Activated T-helper 9 cell treated with anti-CD3 and anti-CD28 coated beads, Interleukin-2, amount 50 U/mL, for 16 hours (primary cell): ENCODE measurements around the gene ATF3.
"Not testable (repeated sequence)": the region's sequence is repeated elsewhere in the genome, so short reads cannot be mapped to it uniquely, and the experiment has no call there.

Experiments used
- DNase-seq: peaks from one replicate; pipeline ENCODE4 v3.0.0-alpha.2; 2020; ENCODE audit warnings: low read depth

ATF3 gene

DNA sequence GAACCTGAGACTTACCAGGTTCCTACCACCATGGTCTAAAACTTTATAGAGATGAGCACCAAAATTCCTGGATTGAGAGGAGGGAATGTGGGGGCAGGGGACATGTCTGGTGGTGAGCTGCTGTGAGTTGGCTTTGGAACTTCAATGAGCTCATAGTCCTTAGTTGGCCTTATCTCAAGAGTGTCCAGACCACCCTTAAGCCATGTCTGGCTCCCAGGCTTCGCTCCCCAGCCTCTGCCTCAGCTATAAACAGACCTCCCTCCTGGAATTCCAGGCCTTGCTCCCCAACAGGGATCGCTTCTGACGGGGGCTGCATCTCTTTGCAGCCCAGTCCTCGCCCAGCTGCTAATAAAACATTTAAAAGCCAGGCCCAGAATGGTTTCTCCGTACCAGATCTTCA is 19.5 kb downstream of the ATF3 start:
- DNase-seq, result no peak

DNA sequence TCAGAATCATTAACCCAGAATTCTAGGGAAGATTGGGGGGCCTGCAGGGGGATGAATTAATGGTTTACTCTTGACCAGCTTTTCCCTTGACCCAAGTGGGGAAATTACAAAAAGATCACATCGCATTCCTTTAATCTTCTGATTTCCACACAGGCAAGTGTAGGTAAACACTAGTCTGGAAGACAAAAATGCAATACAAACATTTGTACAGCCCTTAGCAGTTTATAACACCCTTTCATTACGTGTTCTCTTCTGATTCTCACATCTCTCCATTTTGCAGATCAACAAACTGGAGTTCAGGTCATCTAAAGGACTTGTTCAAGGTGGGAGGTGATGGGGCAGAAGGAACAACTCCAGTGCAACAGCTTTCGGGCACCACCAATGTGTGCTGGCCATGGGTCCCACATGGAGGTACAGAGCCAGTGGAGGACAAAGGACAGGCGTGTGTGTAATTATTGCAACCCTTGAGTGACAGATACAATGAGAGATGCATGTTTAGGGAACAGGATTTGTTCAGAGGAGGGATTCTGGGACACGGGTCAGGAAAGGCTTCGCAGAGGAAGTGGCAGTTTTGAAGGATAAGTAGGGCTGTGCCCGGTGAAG is 20.4 kb downstream of the ATF3 start:
- DNase-seq, result no peak

GRCh38 chr1:212629450-212630157 is 21.0 kb downstream of the ATF3 start:
- no peak for DNase-seq

GRCh38 chr1:212630158-212630900 is 21.8 kb downstream of the ATF3 start:
- DNase-seq, result peak; percentile 40

- no peak for DNase-seq
These were observed 24.6 kb downstream of the ATF3 start for GRCh38 chr1:212633161-212633560.

DNA sequence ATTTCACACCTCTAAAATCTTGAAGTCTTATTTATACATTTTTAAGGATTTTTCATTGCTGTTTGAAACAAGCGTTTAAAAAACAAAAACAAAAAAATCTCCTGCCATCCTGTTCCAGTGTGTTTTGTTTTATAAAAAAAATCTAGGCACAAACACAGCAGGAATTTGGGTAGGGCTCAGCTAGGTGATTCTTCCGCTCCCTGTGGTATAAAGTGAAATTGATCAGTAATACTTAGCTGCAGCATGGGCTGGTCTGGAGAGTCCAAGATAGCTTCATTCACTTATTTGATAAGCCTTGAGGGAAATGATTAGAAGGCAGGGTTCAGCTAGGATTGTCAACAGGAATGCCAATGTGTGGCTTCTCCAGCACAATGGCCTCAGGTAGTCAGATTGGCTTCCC is 25.7 kb downstream of the ATF3 start:
- DNase-seq, result no peak

DNA sequence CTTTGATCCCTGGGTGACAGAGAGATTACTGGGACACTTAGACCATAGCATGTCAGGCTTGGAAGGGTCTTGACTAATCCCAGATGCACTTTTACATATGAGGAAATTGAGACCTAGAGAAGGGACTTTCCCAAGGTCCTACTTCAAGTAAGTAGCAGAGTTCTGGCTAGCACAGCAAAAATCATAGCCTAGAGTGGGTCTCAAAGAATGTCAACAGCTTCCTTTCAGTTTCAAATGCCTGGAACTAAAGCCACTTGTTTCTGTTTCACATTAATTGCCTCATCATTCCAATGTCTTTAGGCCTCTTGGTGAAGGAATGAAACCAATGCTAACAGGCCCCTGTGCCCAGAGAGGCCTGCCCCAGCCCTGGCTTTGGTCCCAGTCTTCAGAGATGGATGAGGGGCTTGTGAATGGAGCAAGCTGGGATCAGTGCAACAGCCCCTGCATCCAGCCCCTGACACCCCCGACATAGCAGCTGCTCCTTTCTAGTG is 26.6 kb downstream of the ATF3 start:
- no peak for DNase-seq

GRCh38 chr1:212637902-212638301 is 29.3 kb downstream of the ATF3 start:
- DNase-seq, result no peak

- no peak for DNase-seq
These were observed 30.1 kb downstream of the ATF3 start for GRCh38 chr1:212638492-212639151.

- DNase-seq, result not testable (repeated sequence)
These were observed 31.0 kb downstream of the ATF3 start for GRCh38 chr1:212639524-212639923.

DNA sequence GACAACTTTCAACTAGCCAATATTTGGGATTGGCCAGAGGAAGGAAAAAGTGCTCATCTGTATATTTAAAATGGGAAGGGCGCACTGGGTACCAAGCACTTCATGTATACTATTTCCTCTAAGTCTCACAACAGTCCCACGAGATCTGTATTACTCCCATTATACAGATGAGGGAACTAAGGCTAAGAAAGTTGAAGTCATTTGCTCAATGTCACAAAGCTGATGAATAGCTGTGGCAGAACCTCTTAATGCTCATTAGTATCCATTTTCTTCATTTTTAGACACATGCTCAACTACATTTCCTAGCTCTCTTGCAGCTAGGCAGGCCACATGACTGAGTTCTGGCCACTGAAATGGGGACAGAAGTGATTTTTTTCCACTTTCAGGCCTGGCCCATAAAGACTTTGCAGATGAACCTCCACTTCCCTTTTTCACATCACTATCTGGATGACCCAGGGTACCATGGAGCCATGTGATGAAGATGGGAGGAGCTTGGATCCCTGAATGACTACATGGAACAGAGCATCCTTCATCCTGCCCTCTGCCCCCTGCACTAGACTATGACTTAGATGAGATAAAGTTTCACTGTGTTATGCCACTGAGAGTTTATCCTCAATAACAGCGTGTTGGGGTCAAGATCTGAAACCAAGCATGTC is 31.8 kb downstream of the ATF3 start:
- DNase-seq, result no peak

DNA sequence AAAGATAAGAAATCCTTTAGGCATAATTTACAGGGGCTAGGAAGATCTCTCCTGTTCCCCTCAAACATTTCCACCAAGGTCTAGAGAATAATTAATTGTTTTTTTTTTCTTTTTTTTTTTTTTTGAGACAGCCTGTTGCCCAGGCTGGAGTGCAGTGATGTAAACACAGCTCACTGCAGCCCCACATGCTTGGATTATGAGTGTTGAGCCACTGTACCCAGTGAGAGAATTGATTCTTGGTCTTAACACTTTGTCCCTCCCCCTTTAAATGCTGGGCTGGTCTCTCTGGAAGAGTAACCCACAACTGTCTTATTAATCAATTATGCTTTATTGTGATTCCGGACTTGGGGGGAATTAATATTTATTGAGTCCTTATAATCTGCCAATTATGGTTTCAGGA is 33.4 kb downstream of the ATF3 start:
- no peak for DNase-seq

DNA sequence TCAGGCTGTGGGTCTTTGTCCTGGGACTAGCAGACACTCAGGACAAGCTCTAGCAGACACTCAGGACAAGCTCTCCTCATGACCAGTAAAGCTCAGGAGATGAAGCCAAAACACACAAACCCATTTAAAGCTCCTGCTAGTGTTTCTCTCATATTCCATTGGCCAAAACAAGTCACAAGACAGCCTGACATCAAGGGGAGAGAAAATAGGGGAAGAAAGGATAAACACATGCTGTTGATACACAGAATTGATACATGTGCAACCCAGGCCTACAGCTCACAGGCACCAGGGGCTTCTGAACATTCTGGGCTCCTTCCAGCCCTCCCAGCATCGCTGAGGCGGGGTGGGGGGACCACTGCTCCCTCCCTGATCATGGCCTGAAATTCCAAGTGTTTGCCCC is 35.3 kb downstream of the ATF3 start:
- DNase-seq, result no peak

- no peak for DNase-seq
These were observed 36.4 kb downstream of the ATF3 start for GRCh38 chr1:212644866-212645545.

DNA sequence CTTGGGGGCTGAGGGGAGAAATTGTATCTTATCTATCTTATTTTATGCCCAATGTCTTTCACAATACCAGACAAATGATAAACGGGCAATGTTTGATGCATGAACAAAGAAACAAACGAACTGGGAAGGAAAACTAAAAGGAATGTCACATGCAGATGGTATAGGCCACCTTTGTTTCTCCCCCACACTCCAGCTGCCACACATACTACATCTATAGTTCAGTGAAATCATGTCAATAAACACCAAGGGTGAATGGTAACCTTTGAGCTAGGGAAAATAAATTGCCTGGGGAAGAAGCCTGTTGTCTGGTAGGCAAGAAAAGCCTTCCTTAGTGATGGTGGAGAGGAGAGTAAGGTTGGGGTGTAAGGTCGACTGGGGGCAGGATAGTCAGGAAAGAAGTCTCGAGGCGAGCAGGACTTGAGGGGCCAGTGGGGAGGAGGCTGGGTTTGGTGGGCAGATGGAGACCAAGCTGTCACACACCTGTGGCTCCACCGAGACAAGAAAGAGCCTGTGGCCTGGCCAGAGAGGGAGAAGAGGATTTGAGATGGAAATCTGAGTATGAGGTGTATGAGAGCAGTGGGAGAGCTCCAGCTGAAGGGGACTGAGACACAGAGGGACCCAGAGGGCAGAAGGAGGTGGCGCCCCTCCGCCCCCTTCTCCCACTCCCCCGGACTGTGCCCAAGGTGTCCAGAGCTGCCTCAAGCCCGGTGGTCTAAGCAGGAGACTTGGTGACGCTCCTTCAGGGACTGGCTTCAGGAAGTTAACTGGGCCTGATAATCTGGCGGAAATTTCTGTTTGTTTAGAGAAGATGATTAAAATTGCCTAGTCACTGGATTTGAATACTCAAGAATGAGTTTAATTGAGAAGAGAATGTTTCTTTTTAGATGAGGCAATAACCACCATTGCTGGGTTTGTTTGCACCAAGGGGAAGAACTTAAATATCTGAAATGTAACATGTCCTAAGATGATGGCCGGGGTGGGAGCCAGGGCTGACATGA is 37.3 kb downstream of the ATF3 start:
- DNase-seq, result no peak

DNA sequence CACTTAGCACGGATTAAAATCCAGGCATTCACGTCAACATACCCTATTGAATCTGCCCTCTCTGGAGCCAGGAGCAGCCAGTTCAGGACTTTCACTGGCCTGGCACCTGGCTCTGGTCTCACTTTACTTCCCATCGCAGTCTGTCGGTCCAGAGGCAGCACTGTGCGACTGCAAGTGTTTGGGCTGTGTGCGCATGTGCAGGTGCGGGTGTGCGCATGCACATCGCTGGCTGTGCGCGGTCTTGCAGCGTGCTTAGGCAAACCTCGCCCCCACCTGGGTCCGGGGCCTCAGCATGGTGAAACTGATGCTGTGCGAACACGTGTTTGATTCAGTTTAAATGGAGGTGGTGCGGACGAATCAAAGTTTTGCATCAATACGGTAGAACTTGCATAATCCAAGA is 38.0 kb downstream of the ATF3 start:
- no peak for DNase-seq

GRCh38 chr1:212647004-212647403 is 38.4 kb downstream of the ATF3 start:
- DNase-seq, result no peak

DNA sequence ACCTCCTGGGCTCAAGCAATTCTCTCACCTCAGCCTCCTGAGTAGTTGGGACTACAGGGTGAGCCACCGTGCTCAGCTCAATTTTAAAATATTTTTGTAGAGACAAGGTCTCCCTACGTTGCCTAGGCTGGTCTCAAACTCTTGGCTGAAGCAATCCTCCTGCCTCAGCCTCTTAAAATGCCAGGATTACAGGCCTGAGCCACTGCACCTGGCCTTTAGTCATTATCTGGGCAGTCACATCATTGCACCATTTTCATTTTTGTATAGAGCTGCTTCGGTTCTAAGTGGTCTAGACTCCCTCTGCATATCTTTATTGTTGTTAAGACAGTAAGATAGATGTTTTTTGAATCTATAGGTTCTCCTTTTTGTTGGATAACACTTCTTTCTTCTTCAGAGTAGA is 39.9 kb downstream of the ATF3 start:
- DNase-seq, result no peak

DNA sequence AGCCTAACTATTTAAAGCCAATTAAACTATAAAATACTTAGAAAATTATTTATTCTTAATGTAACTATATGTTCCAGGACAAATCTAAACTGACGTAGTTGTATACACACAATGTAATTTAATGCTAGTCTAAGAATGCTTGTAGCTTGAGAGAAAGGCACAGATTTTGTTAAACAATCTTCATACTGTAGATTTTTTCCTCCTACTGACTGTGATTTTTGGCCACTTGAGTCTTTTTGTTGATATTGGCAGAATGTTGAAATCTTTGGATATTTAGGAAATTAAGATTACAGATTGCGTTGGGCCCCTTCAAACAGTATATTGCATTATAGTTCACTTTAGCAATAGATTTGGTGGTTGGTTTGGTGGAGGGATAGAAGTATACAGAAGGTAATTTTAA is 40.5 kb downstream of the ATF3 start:
- DNase-seq, result no peak

- no peak for DNase-seq
These were observed 41.7 kb downstream of the ATF3 start for GRCh38 chr1:212650228-212650627.
